SK-N-SH (cell line): Measurements from ENCODE around the gene ZNF555. TPM values are rescaled to one million over a fixed set of nuclear protein-coding genes. Genes with fewer than 3 reads are reported as not detected.

Experiments
- CTCF ChIA-PET: fragments of 300-600, 350-600 bp; formaldehyde crosslinking; extraction: SDS; loops from one replicate; lab custom pipeline; 2021; lab: Yijun Ruan, JAX
- POLR2A ChIA-PET: fragments of 350-600 bp; sonication (Branson Sonifier 250); formaldehyde crosslinking; extraction: SDS; loops from one replicate; lab custom pipeline; 2020; ENCODE audit warnings: antibody characterized with exemption, inconsistent platforms; lab: Yijun Ruan, JAX
- DNase-seq: peaks from one replicate; pipeline ENCODE4 v3.0.0; 2012
- H2AFZ ChIP-seq: fragments of 200-600 bp; sonication (generic); 2 replicates; pipeline ENCODE4 v1.8.1; 2016; ENCODE audit warnings: antibody characterized with exemption, mild to moderate bottlenecking, low read depth
- H3F3A ChIP-seq: fragments of 200-600 bp; sonication (generic); replicated peaks from 2 replicates; pipeline ENCODE3; 2016; ENCODE audit warnings: antibody characterized with exemption, mild to moderate bottlenecking; ENCODE audit not compliant: insufficient read depth
- H3K27ac ChIP-seq, 2 experiments: fragments of 200-500 bp in 1 of 2; fragments of 200-600 bp in 1 of 2; sonication (Bioruptor generic) in 1 of 2; sonication (generic), shearing (Covaris generic) in 1 of 2; 2 replicates each; pipeline versions ENCODE4 v1.5.1 to v1.6.1; 2014 to 2016; ENCODE audit warnings: low read depth in 2 of 2, inconsistent platforms in 1 of 2, low read length in 1 of 2, mild to moderate bottlenecking in 1 of 2, mixed read lengths in 1 of 2
- H3K27me3 ChIP-seq: fragments of 200-600 bp; sonication (generic), shearing (Covaris generic); 2 replicates; pipeline ENCODE4 v1.6.1; 2016; ENCODE audit warnings: mixed run types; ENCODE audit not compliant: insufficient read depth
- H3K36me3 ChIP-seq, 2 experiments: fragments of 200-500 bp in 1 of 2; fragments of 200-600 bp in 1 of 2; sonication (Bioruptor generic) in 1 of 2; sonication (generic) in 1 of 2; replicated peaks in 1 of 2; 2 replicates each; pipeline versions ENCODE3 to v1.5.1; 2014 to 2016; ENCODE audit warnings: low read length in 1 of 2, mild to moderate bottlenecking in 1 of 2; ENCODE audit not compliant: insufficient read depth in 2 of 2, control insufficient read depth in 1 of 2
- H3K4me1 ChIP-seq, 2 experiments: fragments of 200-500 bp in 1 of 2; fragments of 200-600 bp in 1 of 2; sonication (Bioruptor generic) in 1 of 2; sonication (generic), shearing (Covaris generic) in 1 of 2; 2 replicates each; pipeline versions ENCODE4 v1.5.1 to v1.6.1; 2014 to 2016; ENCODE audit warnings: low read depth in 1 of 2, low read length in 1 of 2, mixed run types in 1 of 2; ENCODE audit not compliant: insufficient read depth in 2 of 2, control insufficient read depth in 1 of 2
- H3K4me2 ChIP-seq: fragments of 200-600 bp; sonication (generic), shearing (Covaris generic); 2 replicates; pipeline ENCODE4 v1.6.1; 2017; ENCODE audit warnings: mixed run types
- H3K4me3 ChIP-seq, 2 experiments: fragments of 200-500 bp in 1 of 2; fragments of 200-600 bp in 1 of 2; sonication (Bioruptor generic) in 1 of 2; sonication (generic), shearing (Covaris generic) in 1 of 2; 2 replicates each; pipeline versions ENCODE4 v1.5.1 to v1.8.1; 2014 to 2016; ENCODE audit warnings: low read depth in 2 of 2, inconsistent platforms in 1 of 2, low read length in 1 of 2, mild to moderate bottlenecking in 1 of 2, mixed read lengths in 1 of 2, moderate library complexity in 1 of 2
- H3K79me2 ChIP-seq: fragments of 200-600 bp; sonication (generic); 2 replicates; pipeline ENCODE4 v1.8.1; 2017; ENCODE audit warnings: mild to moderate bottlenecking; ENCODE audit not compliant: insufficient read depth
- H3K9ac ChIP-seq: fragments of 200-600 bp; sonication (generic); 2 replicates; pipeline ENCODE4 v1.6.1; 2017; ENCODE audit warnings: mixed run types
- H3K9me2 ChIP-seq: fragments of 200-600 bp; sonication (generic); 2 replicates; pipeline ENCODE4 v1.6.1; 2017; ENCODE audit warnings: mixed run types
- H3K9me3 ChIP-seq: fragments of 200-600 bp; sonication (generic); 2 replicates; pipeline ENCODE4 v1.6.1; 2017; ENCODE audit warnings: mixed run types, mild to moderate bottlenecking, moderate library complexity
- H4K20me1 ChIP-seq: fragments of 200-600 bp; sonication (generic); 2 replicates; pipeline ENCODE4 v1.6.1; 2017; ENCODE audit warnings: mild to moderate bottlenecking, mixed run types; ENCODE audit not compliant: insufficient read depth
- EP300 ChIP-seq, 2 experiments: IDR thresholded peaks; 2 replicates each; pipeline versions ENCODE4 v1.4.0 to v1.6.1; 2012; ENCODE audit warnings: borderline replicate concordance in 1 of 2, low read depth in 1 of 2, low read length in 1 of 2
- FOXJ3 ChIP-seq: sonication (generic); formaldehyde crosslinking; IDR thresholded peaks from 2 replicates; pipeline ENCODE4 v1.5.1; 2020; ENCODE audit warnings: mild to moderate bottlenecking, missing genetic modification reagents
- IRF3 ChIP-seq: fragments of 150-350 bp; IDR thresholded peaks from 2 replicates; pipeline ENCODE4 v1.6.1; 2016; ENCODE audit warnings: mild to moderate bottlenecking, low read depth, low read length
- MEF2A ChIP-seq: IDR thresholded peaks from 2 replicates; pipeline ENCODE4 v1.4.0; 2012; ENCODE audit warnings: low read depth, borderline replicate concordance
- RAD21 ChIP-seq: IDR thresholded peaks from 2 replicates; pipeline ENCODE4 v1.6.1; 2012; ENCODE audit warnings: mild to moderate bottlenecking, low read length
- SIN3A ChIP-seq: IDR thresholded peaks from 2 replicates; pipeline ENCODE4 v1.6.1; 2012; ENCODE audit warnings: low read depth, mild to moderate bottlenecking, low read length, moderate library complexity, borderline replicate concordance
- USF2 ChIP-seq: fragments of 150-350 bp; IDR thresholded peaks from 2 replicates; pipeline ENCODE4 v1.6.1; 2017; ENCODE audit warnings: antibody characterized with exemption, low read length, low read depth, borderline replicate concordance
- WGBS: methylation state at CpG from one replicate; pipeline ENCODE4 v1.1.6; 2017; ENCODE audit warnings: low lambda C conversion rate; 5-methylcytosine and 5-hydroxymethylcytosine counted together
- polyA plus RNA-seq, 3 experiments: library from polyadenylated mRNA; depleted of rRNA; stranded (reverse); fragments of >200 nt; gene quantifications; 2 replicates each; pipeline ENCODE4 v1.2.3, GENCODE V29; 2012

The ZNF555 gene
- polyA plus RNA-seq, 1 of the 3 experiments (the other 2 are of a cell fraction), result 1.4 TPM

- no peaks in the 10 kb centered on the region for H3K9me3 ChIP-seq
- no peak overlapping the region for H3K27ac ChIP-seq
- CTCF ChIA-PET, result interaction anchor here (1.1 to 1.2 kb wide), 2 partner anchors 23 to 72 kb away, joined by 3 to 6 read pairs; partner anchors contain the start of gene ZNF554
- DNase-seq, result no peak
- H4K20me1 ChIP-seq, result no peaks in the 10 kb centered on the region; the same call in 1 of the 2 replicates
- 97% methylated on average over 6 of the region's 23 CpGs for WGBS
- TF ChIP-seq RAD21 (no peak), USF2 (no peak), FOXJ3 (CRISPR knock-in tag) (no peak), EP300 (IDR thresholded peaks at IDR 0.05; ENCODE audit: borderline replicate concordance in 1 of 2, low read depth in 1 of 2, low read length in 1 of 2) (no peak)
- no peaks in the 10 kb centered on the region for H3K9me2 ChIP-seq
- no peak overlapping the region for H3K4me2 ChIP-seq
- no peak overlapping the region for H2AFZ ChIP-seq
- POLR2A ChIA-PET, result no interaction called here
- H3K36me3 ChIP-seq, result peaks cover 11 to 48% of the 10 kb centered on the region in 2 experiments
- no peak overlapping the region for H3K9ac ChIP-seq
- H3K4me1 ChIP-seq, result no peaks in the 10 kb centered on the region
- no peak overlapping the region for H3K4me3 ChIP-seq
- H3K79me2 ChIP-seq, result no peaks in the 10 kb centered on the region
- no peaks in the 10 kb centered on the region for H3K27me3 ChIP-seq
- H3F3A ChIP-seq, result no peaks in the 10 kb centered on the region
These were observed 44.5 kb upstream of the ZNF555 start for GRCh38 chr19:2796659-2797266.

GRCh38 chr19:2797280-2797679, 44.0 kb upstream of the ZNF555 start:
- H3K4me3 ChIP-seq, result no peak overlapping the region
- no peak overlapping the region for H3K4me2 ChIP-seq
- H3K79me2 ChIP-seq, result no peaks in the 10 kb centered on the region
- no peaks in the 10 kb centered on the region for H3K9me3 ChIP-seq
- no peaks in the 10 kb centered on the region for H3F3A ChIP-seq
- H3K27me3 ChIP-seq, result no peaks in the 10 kb centered on the region
- no peaks in the 10 kb centered on the region; the same call in 1 of the 2 replicates for H4K20me1 ChIP-seq
- H2AFZ ChIP-seq, result no peak overlapping the region
- H3K27ac ChIP-seq, result no peak overlapping the region
- 96% methylated on average over 8 of the region's 15 CpGs for WGBS
- no peak for DNase-seq
- H3K4me1 ChIP-seq, result no peaks in the 10 kb centered on the region
- ChIA-PET POLR2A (no interaction called here), CTCF (interaction anchor here (1.1 to 1.2 kb wide), 2 partner anchors 22 to 71 kb away, joined by 3 to 6 read pairs; partner anchors contain the start of gene ZNF554)
- H3K9ac ChIP-seq, result no peak overlapping the region
- peaks cover 11 to 47% of the 10 kb centered on the region in 2 experiments for H3K36me3 ChIP-seq
- H3K9me2 ChIP-seq, result no peaks in the 10 kb centered on the region
- TF ChIP-seq IRF3, result no peak
- TF ChIP-seq SIN3A, result no peak
- TF ChIP-seq MEF2A, result no peak
